Astrocyte (in vitro differentiated cells and primary cell): ENCODE results near the gene IL1RAPL2. TPM values are rescaled to one million over a fixed set of nuclear protein-coding genes. Genes with fewer than 3 reads are reported as not detected.

Experiments
- DNase-seq: peaks from one replicate; pipeline ENCODE4 v3.0.0-alpha.2; 2010; ENCODE audit warnings: low read depth
- FAIRE-seq: peaks from 2 replicates; lab custom pipeline; 2011; peaks lifted over from hg19 to GRCh38; lab: Jason Lieb, UNC
- H2AFZ ChIP-seq: 2 replicates; pipeline ENCODE4 v1.6.0; 2012; ENCODE audit warnings: low read depth, low read length, inconsistent platforms
- H3K27ac ChIP-seq: 2 replicates; pipeline ENCODE4 v1.5.1; 2011; ENCODE audit warnings: low read depth, low read length, inconsistent platforms
- H3K27me3 ChIP-seq: 2 replicates; pipeline ENCODE4 v1.6.0; 2011; ENCODE audit warnings: low read length, inconsistent platforms; ENCODE audit not compliant: insufficient read depth
- H3K36me3 ChIP-seq: 2 replicates; pipeline ENCODE4 v1.5.1; 2011; ENCODE audit warnings: low read length, inconsistent platforms; ENCODE audit not compliant: insufficient read depth
- H3K4me1 ChIP-seq: 2 replicates; pipeline ENCODE4 v1.5.1; 2011; ENCODE audit warnings: low read length, inconsistent platforms; ENCODE audit not compliant: insufficient read depth
- H3K4me2 ChIP-seq: 2 replicates; pipeline ENCODE4 v1.6.0; 2012; ENCODE audit warnings: low read length, inconsistent platforms
- H3K4me3 ChIP-seq: 2 replicates; pipeline ENCODE4 v1.5.1; 2011; ENCODE audit warnings: low read depth, mild to moderate bottlenecking, low read length, inconsistent platforms; ENCODE audit not compliant: insufficient read depth
- H3K79me2 ChIP-seq: 2 replicates; pipeline ENCODE4 v1.6.0; 2012; ENCODE audit warnings: mild to moderate bottlenecking, low read length, inconsistent platforms; ENCODE audit not compliant: insufficient read depth
- H3K9ac ChIP-seq: 2 replicates; pipeline ENCODE4 v1.6.0; 2012; ENCODE audit warnings: mild to moderate bottlenecking, low read length, inconsistent platforms
- H3K9me3 ChIP-seq: 2 replicates; pipeline ENCODE4 v1.5.1; 2012; ENCODE audit warnings: low read depth, mild to moderate bottlenecking, low read length, inconsistent platforms; ENCODE audit not compliant: insufficient read depth
- H4K20me1 ChIP-seq: 2 replicates; pipeline ENCODE4 v1.6.0; 2012; ENCODE audit warnings: low read length, inconsistent platforms; ENCODE audit not compliant: insufficient read depth
- H3K27ac Mint-ChIP-seq: one replicate; pipeline ENCODE4 v1.8.0; 2021; ENCODE audit warnings: mild to moderate bottlenecking, mixed read lengths; ENCODE audit not compliant: unreplicated experiment
- H3K27me3 Mint-ChIP-seq: one replicate; pipeline ENCODE4 v1.8.0; 2021; ENCODE audit warnings: low read depth, mixed read lengths; ENCODE audit not compliant: unreplicated experiment
- H3K36me3 Mint-ChIP-seq: one replicate; pipeline ENCODE4 v1.8.0; 2021; ENCODE audit warnings: low read depth, mixed read lengths; ENCODE audit not compliant: unreplicated experiment
- H3K4me1 Mint-ChIP-seq: one replicate; pipeline ENCODE4 v1.8.0; 2021; ENCODE audit warnings: low read depth, mixed read lengths; ENCODE audit not compliant: unreplicated experiment
- H3K4me3 Mint-ChIP-seq: one replicate; pipeline ENCODE4 v1.8.0; 2021; ENCODE audit warnings: mild to moderate bottlenecking, moderate library complexity, mixed read lengths; ENCODE audit not compliant: unreplicated experiment
- H3K9me3 Mint-ChIP-seq: one replicate; pipeline ENCODE4 v1.8.0; 2021; ENCODE audit warnings: mild to moderate bottlenecking, mixed read lengths; ENCODE audit not compliant: unreplicated experiment
- CTCF ChIP-seq: IDR thresholded peaks from 2 replicates; pipeline ENCODE4 v1.5.1; 2011; ENCODE audit warnings: low read depth, mild to moderate bottlenecking, inconsistent platforms, low read length, moderate library complexity; ENCODE audit not compliant: insufficient read depth
- EZH2 ChIP-seq: IDR thresholded peaks from 2 replicates; pipeline ENCODE4 v1.6.1; 2012; ENCODE audit warnings: mild to moderate bottlenecking, low read length, inconsistent platforms; ENCODE audit not compliant: insufficient read depth
- total RNA-seq: library from RNA; stranded (reverse); gene quantifications from 2 replicates; pipeline ENCODE4 v1.2.1, GENCODE V29; 2021

The IL1RAPL2 gene
- total RNA-seq, 1 donor from 2014 or later: 0.16 TPM

GRCh38 chrX:104665691-104666090, 99.7 kb downstream of the IL1RAPL2 start:
- FAIRE-seq: peak; percentile 80
- no peak overlapping the region for H3K9ac ChIP-seq
- no peaks in the 10 kb centered on the region for H4K20me1 ChIP-seq
- H3K27ac ChIP-seq: no peak overlapping the region
- no peaks in the 10 kb centered on the region for H3K27me3 ChIP-seq
- no peak overlapping the region for H3K27ac Mint-ChIP-seq
- no peak overlapping the region for H3K4me2 ChIP-seq
- no peaks in the 10 kb centered on the region for H3K36me3 ChIP-seq
- H3K9me3 ChIP-seq: no peaks in the 10 kb centered on the region
- no peaks in the 10 kb centered on the region for H3K9me3 Mint-ChIP-seq
- no peak overlapping the region for H3K4me3 Mint-ChIP-seq
- no peak for DNase-seq
- no peak overlapping the region for H3K4me3 ChIP-seq
- no peak overlapping the region for H2AFZ ChIP-seq
- no peaks in the 10 kb centered on the region for H3K27me3 Mint-ChIP-seq
- no peak for TF ChIP-seq EZH2
- no peak for TF ChIP-seq CTCF
- H3K36me3 Mint-ChIP-seq: no peaks in the 10 kb centered on the region
- H3K79me2 ChIP-seq: no peaks in the 10 kb centered on the region
- H3K4me1 Mint-ChIP-seq: peaks cover 2% of the 10 kb centered on the region
- no peaks in the 10 kb centered on the region for H3K4me1 ChIP-seq

- H3K27me3 Mint-ChIP-seq: no peaks in the 10 kb centered on the region
- no peaks in the 10 kb centered on the region for H3K79me2 ChIP-seq
- H3K36me3 ChIP-seq: no peaks in the 10 kb centered on the region
- H3K4me2 ChIP-seq: no peak overlapping the region
- no peaks in the 10 kb centered on the region for H3K9me3 ChIP-seq
- no peak overlapping the region for H3K27ac ChIP-seq
- no peak overlapping the region for H2AFZ ChIP-seq
- H3K27ac Mint-ChIP-seq: no peak overlapping the region
- no peaks in the 10 kb centered on the region for H3K27me3 ChIP-seq
- no peak overlapping the region for H3K9ac ChIP-seq
- no peaks in the 10 kb centered on the region for H4K20me1 ChIP-seq
- H3K4me3 ChIP-seq: no peak overlapping the region
- H3K4me1 Mint-ChIP-seq: peaks cover 2% of the 10 kb centered on the region
- FAIRE-seq: peak; percentile 94
- no peaks in the 10 kb centered on the region for H3K9me3 Mint-ChIP-seq
- TF ChIP-seq CTCF: peak; percentile 12
- no peak for TF ChIP-seq EZH2
- no peaks in the 10 kb centered on the region for H3K36me3 Mint-ChIP-seq
- H3K4me1 ChIP-seq: no peaks in the 10 kb centered on the region
- DNase-seq: peak; percentile 26
- no peak overlapping the region for H3K4me3 Mint-ChIP-seq
Observed at GRCh38 chrX:104668550-104668949, 102.6 kb downstream of the IL1RAPL2 start.

GRCh38 chrX:104669063-104669462, 103.1 kb downstream of the IL1RAPL2 start:
- H3K36me3 ChIP-seq: no peaks in the 10 kb centered on the region

More at GRCh38 chrX:104669063-104669462, 103.1 kb downstream of the IL1RAPL2 start:
- no peak overlapping the region for H2AFZ ChIP-seq
- no peak overlapping the region for H3K27ac Mint-ChIP-seq
- H3K36me3 Mint-ChIP-seq: no peaks in the 10 kb centered on the region
- DNase-seq: no peak
- no peaks in the 10 kb centered on the region for H4K20me1 ChIP-seq
- no peaks in the 10 kb centered on the region for H3K9me3 ChIP-seq
- H3K27me3 ChIP-seq: no peaks in the 10 kb centered on the region
- H3K27me3 Mint-ChIP-seq: no peaks in the 10 kb centered on the region
- no peak overlapping the region for H3K9ac ChIP-seq
- no peak overlapping the region for H3K4me3 Mint-ChIP-seq
- peak; percentile 23 for FAIRE-seq
- no peaks in the 10 kb centered on the region for H3K4me1 ChIP-seq
- no peak for TF ChIP-seq EZH2
- no peak for TF ChIP-seq CTCF
- no peak overlapping the region for H3K27ac ChIP-seq
- H3K4me1 Mint-ChIP-seq: peaks cover 2% of the 10 kb centered on the region
- H3K4me3 ChIP-seq: no peak overlapping the region
- no peak overlapping the region for H3K4me2 ChIP-seq
- no peaks in the 10 kb centered on the region for H3K9me3 Mint-ChIP-seq
- H3K79me2 ChIP-seq: no peaks in the 10 kb centered on the region
